Adrenal gland (tissue), 5 donors: ENCODE results near the gene TFDP1.

Experiments used
- POLR2A ChIP-seq, 2 donors: fragments of 450-650 bp; IDR thresholded peaks; one replicate each; pipeline ENCODE4 v1.6.1; 2017; ENCODE audit warnings: antibody characterized with exemption in 2 of 2, mild to moderate bottlenecking in 2 of 2, moderate library complexity in 1 of 2
- TF ChIP-seq, protein P1 (sequence below), 6 experiments: fragments of 450-650 bp in 4 of 6; fragments of 200-600 bp in 2 of 6; sonication (generic) in 1 of 6; IDR thresholded peaks; 1 replicate in 5 of 6; 2 replicates in 1 of 6; pipeline versions ENCODE4 v1.5.1 to v1.8.0; 2016 to 2021; ENCODE audit warnings: antibody characterized with exemption in 6 of 6, mild to moderate bottlenecking in 2 of 6, moderate library complexity in 1 of 6
- donor health status: DM: no; HTN: no; CAD: no.

DNA sequence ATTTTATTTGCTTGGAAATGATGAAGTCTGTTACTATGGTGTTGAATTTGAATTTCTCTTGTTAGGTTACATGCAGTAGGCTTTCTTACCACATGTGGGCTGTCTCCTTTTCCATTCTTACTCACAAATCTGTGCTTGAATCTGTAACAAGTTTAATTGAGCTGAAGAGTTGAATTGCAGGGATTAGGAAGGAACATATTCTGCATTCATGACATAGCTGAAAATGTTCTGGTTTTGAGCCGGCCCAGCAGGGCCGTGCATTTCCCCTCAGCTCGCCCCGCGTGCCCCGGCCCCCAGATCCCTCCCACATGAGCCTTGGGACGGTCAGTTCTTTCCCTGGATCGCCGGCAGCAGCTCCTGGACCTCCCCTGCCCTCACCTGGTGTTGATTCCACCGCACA lies 28.1 kb downstream of the TFDP1 start:
- TF ChIP-seq, protein P1, sequence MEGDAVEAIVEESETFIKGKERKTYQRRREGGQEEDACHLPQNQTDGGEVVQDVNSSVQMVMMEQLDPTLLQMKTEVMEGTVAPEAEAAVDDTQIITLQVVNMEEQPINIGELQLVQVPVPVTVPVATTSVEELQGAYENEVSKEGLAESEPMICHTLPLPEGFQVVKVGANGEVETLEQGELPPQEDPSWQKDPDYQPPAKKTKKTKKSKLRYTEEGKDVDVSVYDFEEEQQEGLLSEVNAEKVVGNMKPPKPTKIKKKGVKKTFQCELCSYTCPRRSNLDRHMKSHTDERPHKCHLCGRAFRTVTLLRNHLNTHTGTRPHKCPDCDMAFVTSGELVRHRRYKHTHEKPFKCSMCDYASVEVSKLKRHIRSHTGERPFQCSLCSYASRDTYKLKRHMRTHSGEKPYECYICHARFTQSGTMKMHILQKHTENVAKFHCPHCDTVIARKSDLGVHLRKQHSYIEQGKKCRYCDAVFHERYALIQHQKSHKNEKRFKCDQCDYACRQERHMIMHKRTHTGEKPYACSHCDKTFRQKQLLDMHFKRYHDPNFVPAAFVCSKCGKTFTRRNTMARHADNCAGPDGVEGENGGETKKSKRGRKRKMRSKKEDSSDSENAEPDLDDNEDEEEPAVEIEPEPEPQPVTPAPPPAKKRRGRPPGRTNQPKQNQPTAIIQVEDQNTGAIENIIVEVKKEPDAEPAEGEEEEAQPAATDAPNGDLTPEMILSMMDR (IDR thresholded peaks at IDR 0.05): no peak
- TF ChIP-seq POLR2A (IDR thresholded peaks at IDR 0.05): no peak
